Loucy (cell line): ENCODE data around the gene TIPRL.
"Not testable (repeated sequence)": the region's sequence is repeated elsewhere in the genome, so short reads cannot be mapped to it uniquely, and the experiment has no call there.

Source experiments
- H2AFZ ChIP-seq: fragments of 200-600 bp; sonication (generic); 2 replicates; pipeline ENCODE4 v1.6.0; 2016; ENCODE audit warnings: antibody characterized with exemption, mild to moderate bottlenecking, low read length, moderate library complexity
- H3F3A ChIP-seq: fragments of 200-600 bp; 2 replicates; pipeline ENCODE4 v1.6.0; 2016; ENCODE audit warnings: antibody characterized with exemption, low read depth, mild to moderate bottlenecking
- H3K27me3 ChIP-seq: fragments of 200-600 bp; sonication (generic); 2 replicates; pipeline ENCODE4 v1.6.1; 2014; ENCODE audit warnings: low read length, mild to moderate bottlenecking; ENCODE audit not compliant: insufficient read depth, poor library complexity, severe bottlenecking
- H3K36me3 ChIP-seq: fragments of 200-600 bp; sonication (generic); 2 replicates; pipeline ENCODE4 v1.6.1; 2016; ENCODE audit warnings: low read length; ENCODE audit not compliant: insufficient read depth
- H3K4me1 ChIP-seq: fragments of 200-600 bp; sonication (generic); 2 replicates; pipeline ENCODE4 v1.5.1; 2014; ENCODE audit warnings: low read length, mild to moderate bottlenecking; ENCODE audit not compliant: insufficient read depth, poor library complexity, severe bottlenecking
- H3K4me2 ChIP-seq: fragments of 200-600 bp; sonication (generic); 2 replicates; pipeline ENCODE4 v1.6.0; 2014; ENCODE audit warnings: antibody characterized with exemption, low read length, low read depth, mild to moderate bottlenecking; ENCODE audit not compliant: poor library complexity, severe bottlenecking
- H3K4me3 ChIP-seq: fragments of 200-600 bp; sonication (generic); 2 replicates; pipeline ENCODE4 v1.5.1; 2014; ENCODE audit warnings: low read length, mild to moderate bottlenecking, mixed read lengths; ENCODE audit not compliant: poor library complexity, severe bottlenecking
- H3K79me2 ChIP-seq: fragments of 200-600 bp; sonication (generic); 2 replicates; pipeline ENCODE4 v1.6.1; 2014; ENCODE audit warnings: low read length; ENCODE audit not compliant: insufficient read depth
- H3K9ac ChIP-seq: fragments of 200-600 bp; sonication (generic); 2 replicates; pipeline ENCODE4 v1.6.0; 2014; ENCODE audit warnings: mild to moderate bottlenecking, low read depth, low read length, moderate library complexity; ENCODE audit not compliant: poor library complexity, severe bottlenecking
- H3K9me2 ChIP-seq: fragments of 200-600 bp; sonication (generic); replicated peaks from 2 replicates; pipeline ENCODE4 v1.6.1; 2016; ENCODE audit warnings: low read depth, low read length, mixed read lengths
- H3K9me3 ChIP-seq: fragments of 200-600 bp; sonication (generic); 2 replicates; pipeline ENCODE4 v1.6.1; 2014; ENCODE audit warnings: mild to moderate bottlenecking, antibody characterized with exemption, low read length, low read depth; ENCODE audit not compliant: insufficient read depth
- H4K20me1 ChIP-seq: fragments of 200-600 bp; sonication (generic); 2 replicates; pipeline ENCODE4 v1.6.0; 2014; ENCODE audit warnings: antibody characterized with exemption, low read length, mild to moderate bottlenecking; ENCODE audit not compliant: insufficient read depth, poor library complexity, severe bottlenecking
- EZH2phosphoT487 ChIP-seq: fragments of 200-600 bp; IDR thresholded peaks from 2 replicates; pipeline ENCODE4 v1.6.1; 2018; ENCODE audit warnings: antibody characterized with exemption, mild to moderate bottlenecking, moderate library complexity, borderline replicate concordance
- TF ChIP-seq, protein P1 (sequence below): fragments of 200-600 bp; sonication (generic); conservative IDR thresholded peaks from 2 replicates; pipeline ENCODE4 v1.5.1; 2014; ENCODE audit warnings: mild to moderate bottlenecking, antibody characterized with exemption, low read length

Gene TIPRL

GRCh38 chr1:168199056-168199455 lies 20.3 kb downstream of the TIPRL start:
- no peaks in the 10 kb centered on the region for H3K27me3 ChIP-seq
- H3K4me3 ChIP-seq = no peak overlapping the region
- H2AFZ ChIP-seq = no peak overlapping the region
- H3K79me2 ChIP-seq = no peaks in the 10 kb centered on the region
- H3K4me1 ChIP-seq = no peaks in the 10 kb centered on the region
- H3K36me3 ChIP-seq = peaks cover 70% of the 10 kb centered on the region; the same call in 1 of the 2 replicates
- H3K4me2 ChIP-seq = no peak overlapping the region
- H3F3A ChIP-seq = 0 out of 2 replicates have a peak, but pooled peaks cover 2% of the 10 kb centered on the region
- TF ChIP-seq, protein P1, sequence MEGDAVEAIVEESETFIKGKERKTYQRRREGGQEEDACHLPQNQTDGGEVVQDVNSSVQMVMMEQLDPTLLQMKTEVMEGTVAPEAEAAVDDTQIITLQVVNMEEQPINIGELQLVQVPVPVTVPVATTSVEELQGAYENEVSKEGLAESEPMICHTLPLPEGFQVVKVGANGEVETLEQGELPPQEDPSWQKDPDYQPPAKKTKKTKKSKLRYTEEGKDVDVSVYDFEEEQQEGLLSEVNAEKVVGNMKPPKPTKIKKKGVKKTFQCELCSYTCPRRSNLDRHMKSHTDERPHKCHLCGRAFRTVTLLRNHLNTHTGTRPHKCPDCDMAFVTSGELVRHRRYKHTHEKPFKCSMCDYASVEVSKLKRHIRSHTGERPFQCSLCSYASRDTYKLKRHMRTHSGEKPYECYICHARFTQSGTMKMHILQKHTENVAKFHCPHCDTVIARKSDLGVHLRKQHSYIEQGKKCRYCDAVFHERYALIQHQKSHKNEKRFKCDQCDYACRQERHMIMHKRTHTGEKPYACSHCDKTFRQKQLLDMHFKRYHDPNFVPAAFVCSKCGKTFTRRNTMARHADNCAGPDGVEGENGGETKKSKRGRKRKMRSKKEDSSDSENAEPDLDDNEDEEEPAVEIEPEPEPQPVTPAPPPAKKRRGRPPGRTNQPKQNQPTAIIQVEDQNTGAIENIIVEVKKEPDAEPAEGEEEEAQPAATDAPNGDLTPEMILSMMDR = no peak
- no peak for TF ChIP-seq EZH2phosphoT487
- no peaks in the 10 kb centered on the region for H4K20me1 ChIP-seq
- no peaks in the 10 kb centered on the region for H3K9me2 ChIP-seq
- no peaks in the 10 kb centered on the region for H3K9me3 ChIP-seq
- H3K9ac ChIP-seq = no peak overlapping the region

GRCh38 chr1:168202941-168203654 lies 24.3 kb downstream of the TIPRL start:
- Histone ChIP-seq H3K4me1 (no peaks in the 10 kb centered on the region), H3K27me3 (no peaks in the 10 kb centered on the region), H2AFZ (no peak overlapping the region), H3K4me2 (no peak overlapping the region), H4K20me1 (no peaks in the 10 kb centered on the region), H3K36me3 (peaks cover 50% of the 10 kb centered on the region; the same call in 1 of the 2 replicates), H3K9me3 (no peaks in the 10 kb centered on the region), H3K4me3 (no peak overlapping the region), H3K9me2 (no peaks in the 10 kb centered on the region), H3F3A (0 out of 2 replicates have a peak, but pooled peaks cover 2% of the 10 kb centered on the region), H3K9ac (no peak overlapping the region), H3K79me2 (no peaks in the 10 kb centered on the region)
- TF ChIP-seq, protein P1 = no peak
- no peak for TF ChIP-seq EZH2phosphoT487

GRCh38 chr1:168206111-168206510 lies 27.3 kb downstream of the TIPRL start:
- no peaks in the 10 kb centered on the region for H3K27me3 ChIP-seq
- no peaks in the 10 kb centered on the region for H3K9me3 ChIP-seq
- no peaks in the 10 kb centered on the region for H3K9me2 ChIP-seq
- H3K4me1 ChIP-seq = no peaks in the 10 kb centered on the region
- no peak overlapping the region for H3K9ac ChIP-seq
- H3K4me3 ChIP-seq = no peak overlapping the region
- H3K79me2 ChIP-seq = no peaks in the 10 kb centered on the region
- H2AFZ ChIP-seq = no peak overlapping the region
- no peak overlapping the region for H3K4me2 ChIP-seq
- H3K36me3 ChIP-seq = peaks cover 25% of the 10 kb centered on the region; the same call in 1 of the 2 replicates
- no peaks in the 10 kb centered on the region for H4K20me1 ChIP-seq
- TF ChIP-seq EZH2phosphoT487 = no peak
- TF ChIP-seq, protein P1 = no peak
- no peaks in the 10 kb centered on the region for H3F3A ChIP-seq

GRCh38 chr1:168207673-168208072 lies 28.9 kb downstream of the TIPRL start:
- not testable (repeated sequence) for H2AFZ ChIP-seq, H3K79me2 ChIP-seq, H3K9ac ChIP-seq, H3K9me3 ChIP-seq, H3K36me3 ChIP-seq, H3K27me3 ChIP-seq, H3K4me3 ChIP-seq, H4K20me1 ChIP-seq, H3F3A ChIP-seq, H3K4me2 ChIP-seq, H3K4me1 ChIP-seq, H3K9me2 ChIP-seq
